ENCODE measurements around the gene PROCA1. TPM values are rescaled to one million over a fixed set of nuclear protein-coding genes. Genes with fewer than 3 reads are reported as not detected.
"Not testable (repeated sequence)": the region's sequence is repeated elsewhere in the genome, so short reads cannot be mapped to it uniquely, and the experiment has no call there.

PROCA1 gene
- polyA plus RNA-seq, 1 experiment, result 0.71 TPM

DNA sequence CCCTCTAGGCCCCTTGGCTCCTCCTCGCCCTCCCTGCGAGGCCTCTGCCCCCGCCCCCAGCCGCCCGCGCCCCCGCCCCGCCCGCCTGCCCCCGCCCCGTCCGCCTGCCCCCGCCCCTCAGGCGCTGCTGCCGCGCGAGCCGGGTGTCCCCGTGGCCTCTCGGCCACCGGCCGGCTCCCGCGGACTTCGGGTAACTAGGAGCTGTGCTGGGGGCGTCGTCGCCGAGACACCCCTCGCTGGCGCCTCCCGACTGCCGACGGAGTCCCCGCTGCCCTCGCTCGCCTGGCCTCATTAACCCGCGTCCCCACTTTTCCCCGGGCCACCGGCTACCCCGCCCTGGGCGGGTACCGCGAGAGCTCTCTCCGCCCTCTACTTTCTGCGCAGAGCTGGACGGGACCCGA is 14.5 kb upstream of the PROCA1 start, which contains the start of gene TLCD1:
TSS of gene TLCD1 (minus strand) at position 8 of the 401 bp plus-strand sequence. CDS start 136 bp downstream, outside the sequence.
- CTCF ChIA-PET, result interaction anchor here (0.8 to 10.9 kb wide), 41 partner anchors 7 to 398 kb away, joined by 3 to 416 read pairs (median 6); partner anchors contain the start of genes DHRS13, FAM222B, PHF12 and PROCA1
- DNase-seq (ENCODE audit: low read depth), result no peak

GRCh38 chr17:28725660-28726225 is 14.1 kb upstream of the PROCA1 start:
- POLR2A ChIA-PET, result interaction anchor here (0.6 to 1.7 kb wide), 2 partner anchors 24 to 174 kb away, joined by 3 to 19 read pairs; no protein-coding TSS in a partner anchor
- CTCF ChIA-PET, result interaction anchor here (0.8 to 10.9 kb wide), 27 partner anchors 10 to 391 kb away, joined by 3 to 416 read pairs (median 8); partner anchors contain the start of genes FAM222B, PHF12, PROCA1 and TRAF4
- no peak for TF ChIP-seq CTCF (IDR thresholded peaks at IDR 0.05; ENCODE audit: insufficient read depth, low read depth, low read length)
- peaks cover 18% of the 10 kb centered on the region for H3K36me3 ChIP-seq (ENCODE audit: control insufficient read depth, insufficient read depth, low read length)
- H3K4me3 ChIP-seq (ENCODE audit: low read depth, low read length), result peak overlapping the region; percentile 71
- DNase-seq (ENCODE audit: low read depth), result no peak
- no peaks in the 10 kb centered on the region for H3K27me3 ChIP-seq (ENCODE audit: control insufficient read depth, insufficient read depth, low read length)

More for the DNA sequence above, 14.5 kb upstream of the PROCA1 start, which contains the start of gene TLCD1:
- POLR2A ChIA-PET, result interaction anchor here (1.7 kb wide), 1 partner anchor 23 kb away, joined by 19 read pairs; no protein-coding TSS in a partner anchor
- H3K4me3 ChIP-seq (ENCODE audit: low read depth, low read length), result peak within 1 kb of the TSS; percentile 71
- no peak for TF ChIP-seq CTCF (IDR thresholded peaks at IDR 0.05; ENCODE audit: insufficient read depth, low read depth, low read length)
- H3K36me3 ChIP-seq (ENCODE audit: control insufficient read depth, insufficient read depth, low read length), result peaks cover 18% of the 10 kb centered on the region
- no peaks in the 10 kb centered on the region for H3K27me3 ChIP-seq (ENCODE audit: control insufficient read depth, insufficient read depth, low read length)

DNA sequence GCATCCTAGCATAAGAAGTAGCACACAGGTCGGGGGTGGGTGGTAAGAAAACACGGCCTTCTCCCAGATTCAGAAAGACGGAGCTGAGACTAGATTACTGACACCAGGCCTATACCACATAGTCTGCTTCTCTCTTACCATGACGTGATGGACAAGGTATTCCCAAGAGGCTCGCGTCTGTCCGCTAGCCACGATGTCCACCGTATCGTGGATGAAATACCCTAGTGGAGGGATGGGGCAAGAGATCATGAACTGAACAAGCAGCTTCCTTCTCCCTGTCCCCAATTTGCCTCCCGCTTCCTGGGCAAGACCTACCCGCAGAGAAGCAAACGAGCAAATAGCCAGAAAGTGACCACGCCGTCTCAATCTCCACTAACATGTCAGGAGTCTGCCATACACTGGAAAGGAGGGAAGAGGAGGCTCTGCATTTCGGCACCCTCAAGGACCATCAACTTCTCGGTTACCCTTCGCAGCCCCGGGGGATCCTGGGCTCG is 13.5 kb upstream of the PROCA1 start:
- DNase-seq (ENCODE audit: low read depth), result no peak
- CTCF ChIA-PET, result interaction anchor here (0.8 to 10.9 kb wide), 7 partner anchors 14 to 228 kb away, joined by 3 to 416 read pairs (median 5); partner anchors contain the start of genes PROCA1 and TRAF4
- H3K27me3 ChIP-seq (ENCODE audit: control insufficient read depth, insufficient read depth, low read length), result no peaks in the 10 kb centered on the region
- peak overlapping the region; percentile 71 for H3K4me3 ChIP-seq (ENCODE audit: low read depth, low read length)
- TF ChIP-seq CTCF (IDR thresholded peaks at IDR 0.05; ENCODE audit: insufficient read depth, low read depth, low read length), result 0 out of 2 replicates have a peak, but pooled peaks have one; percentile 17
- H3K36me3 ChIP-seq (ENCODE audit: control insufficient read depth, insufficient read depth, low read length), result peaks cover 18% of the 10 kb centered on the region
- POLR2A ChIA-PET, result interaction anchor here (0.6 kb wide), 1 partner anchor 174 kb away, joined by 3 read pairs; no protein-coding TSS in a partner anchor

- CTCF ChIA-PET, result interaction anchor here (0.8 to 10.9 kb wide), 6 partner anchors 14 to 228 kb away, joined by 3 to 416 read pairs (median 8); partner anchors contain the start of genes PROCA1 and TRAF4
Measured at GRCh38 chr17:28724500-28725165, 12.9 kb upstream of the PROCA1 start.

GRCh38 chr17:28723836-28724499 is 12.3 kb upstream of the PROCA1 start:
- CTCF ChIA-PET, result interaction anchor here (1.1 to 10.9 kb wide), 2 partner anchors 24 to 229 kb away, joined by 5 to 416 read pairs; partner anchors contain the start of gene TRAF4
- POLR2A ChIA-PET, result interaction anchor here (0.6 kb wide), 1 partner anchor 77 kb away, joined by 4 read pairs; no protein-coding TSS in a partner anchor

More at GRCh38 chr17:28724500-28725165, 12.9 kb upstream of the PROCA1 start:
- no peak for TF ChIP-seq CTCF (IDR thresholded peaks at IDR 0.05; ENCODE audit: insufficient read depth, low read depth, low read length)
- POLR2A ChIA-PET, result interaction anchor here (0.6 kb wide), 1 partner anchor 78 kb away, joined by 4 read pairs; no protein-coding TSS in a partner anchor
- Histone ChIP-seq H3K4me3 (ENCODE audit: low read depth, low read length) (no peak overlapping the region), H3K36me3 (ENCODE audit: control insufficient read depth, insufficient read depth, low read length) (peaks cover 18% of the 10 kb centered on the region), H3K27me3 (ENCODE audit: control insufficient read depth, insufficient read depth, low read length) (no peaks in the 10 kb centered on the region)
- no peak for DNase-seq (ENCODE audit: low read depth)

More at GRCh38 chr17:28723836-28724499, 12.3 kb upstream of the PROCA1 start:
- DNase-seq (ENCODE audit: low read depth); H3K27me3 ChIP-seq (ENCODE audit: control insufficient read depth, insufficient read depth, low read length); H3K4me3 ChIP-seq (ENCODE audit: low read depth, low read length): not testable (repeated sequence)
- H3K36me3 ChIP-seq (ENCODE audit: control insufficient read depth, insufficient read depth, low read length), result peaks cover 18% of the 10 kb centered on the region

All from BJ (cell line).